Astrocyte (in vitro differentiated cells and primary cell): ENCODE data around the gene MIOX. TPM values are rescaled to one million over a fixed set of nuclear protein-coding genes. Genes with fewer than 3 reads are reported as not detected.
A peak's percentile ranks its signal among the peaks of the same experiment; 100 is the strongest.

ENCODE experiments used
- DNase-seq: peaks from one replicate; pipeline ENCODE4 v3.0.0-alpha.2; 2010; ENCODE audit warnings: low read depth
- FAIRE-seq: peaks from 2 replicates; lab custom pipeline; 2011; peaks lifted over from hg19 to GRCh38; lab: Jason Lieb, UNC
- H2AFZ ChIP-seq: 2 replicates; pipeline ENCODE4 v1.6.0; 2012; ENCODE audit warnings: low read depth, low read length, inconsistent platforms
- H3K27ac ChIP-seq: 2 replicates; pipeline ENCODE4 v1.5.1; 2011; ENCODE audit warnings: low read depth, low read length, inconsistent platforms
- H3K27me3 ChIP-seq: 2 replicates; pipeline ENCODE4 v1.6.0; 2011; ENCODE audit warnings: low read length, inconsistent platforms; ENCODE audit not compliant: insufficient read depth
- H3K36me3 ChIP-seq: 2 replicates; pipeline ENCODE4 v1.5.1; 2011; ENCODE audit warnings: low read length, inconsistent platforms; ENCODE audit not compliant: insufficient read depth
- H3K4me1 ChIP-seq: 2 replicates; pipeline ENCODE4 v1.5.1; 2011; ENCODE audit warnings: low read length, inconsistent platforms; ENCODE audit not compliant: insufficient read depth
- H3K4me2 ChIP-seq: 2 replicates; pipeline ENCODE4 v1.6.0; 2012; ENCODE audit warnings: low read length, inconsistent platforms
- H3K4me3 ChIP-seq: 2 replicates; pipeline ENCODE4 v1.5.1; 2011; ENCODE audit warnings: low read depth, mild to moderate bottlenecking, low read length, inconsistent platforms; ENCODE audit not compliant: insufficient read depth
- H3K79me2 ChIP-seq: 2 replicates; pipeline ENCODE4 v1.6.0; 2012; ENCODE audit warnings: mild to moderate bottlenecking, low read length, inconsistent platforms; ENCODE audit not compliant: insufficient read depth
- H3K9ac ChIP-seq: 2 replicates; pipeline ENCODE4 v1.6.0; 2012; ENCODE audit warnings: mild to moderate bottlenecking, low read length, inconsistent platforms
- H3K9me3 ChIP-seq: 2 replicates; pipeline ENCODE4 v1.5.1; 2012; ENCODE audit warnings: low read depth, mild to moderate bottlenecking, low read length, inconsistent platforms; ENCODE audit not compliant: insufficient read depth
- H4K20me1 ChIP-seq: 2 replicates; pipeline ENCODE4 v1.6.0; 2012; ENCODE audit warnings: low read length, inconsistent platforms; ENCODE audit not compliant: insufficient read depth
- H3K27ac Mint-ChIP-seq: one replicate; pipeline ENCODE4 v1.8.0; 2021; ENCODE audit warnings: mild to moderate bottlenecking, mixed read lengths; ENCODE audit not compliant: unreplicated experiment
- H3K27me3 Mint-ChIP-seq: one replicate; pipeline ENCODE4 v1.8.0; 2021; ENCODE audit warnings: low read depth, mixed read lengths; ENCODE audit not compliant: unreplicated experiment
- H3K36me3 Mint-ChIP-seq: one replicate; pipeline ENCODE4 v1.8.0; 2021; ENCODE audit warnings: low read depth, mixed read lengths; ENCODE audit not compliant: unreplicated experiment
- H3K4me1 Mint-ChIP-seq: one replicate; pipeline ENCODE4 v1.8.0; 2021; ENCODE audit warnings: low read depth, mixed read lengths; ENCODE audit not compliant: unreplicated experiment
- H3K4me3 Mint-ChIP-seq: one replicate; pipeline ENCODE4 v1.8.0; 2021; ENCODE audit warnings: mild to moderate bottlenecking, moderate library complexity, mixed read lengths; ENCODE audit not compliant: unreplicated experiment
- H3K9me3 Mint-ChIP-seq: one replicate; pipeline ENCODE4 v1.8.0; 2021; ENCODE audit warnings: mild to moderate bottlenecking, mixed read lengths; ENCODE audit not compliant: unreplicated experiment
- EZH2 ChIP-seq: IDR thresholded peaks from 2 replicates; pipeline ENCODE4 v1.6.1; 2012; ENCODE audit warnings: mild to moderate bottlenecking, low read length, inconsistent platforms; ENCODE audit not compliant: insufficient read depth
- total RNA-seq: library from RNA; stranded (reverse); gene quantifications from 2 replicates; pipeline ENCODE4 v1.2.1, GENCODE V29; 2021
- TF ChIP-seq, protein P1 (sequence below): IDR thresholded peaks from 2 replicates; pipeline ENCODE4 v1.5.1; 2011; ENCODE audit warnings: low read depth, mild to moderate bottlenecking, inconsistent platforms, low read length, moderate library complexity; ENCODE audit not compliant: insufficient read depth

The MIOX gene
- total RNA-seq, 1 donor from 2014 or later = 0.91 TPM

DNA sequence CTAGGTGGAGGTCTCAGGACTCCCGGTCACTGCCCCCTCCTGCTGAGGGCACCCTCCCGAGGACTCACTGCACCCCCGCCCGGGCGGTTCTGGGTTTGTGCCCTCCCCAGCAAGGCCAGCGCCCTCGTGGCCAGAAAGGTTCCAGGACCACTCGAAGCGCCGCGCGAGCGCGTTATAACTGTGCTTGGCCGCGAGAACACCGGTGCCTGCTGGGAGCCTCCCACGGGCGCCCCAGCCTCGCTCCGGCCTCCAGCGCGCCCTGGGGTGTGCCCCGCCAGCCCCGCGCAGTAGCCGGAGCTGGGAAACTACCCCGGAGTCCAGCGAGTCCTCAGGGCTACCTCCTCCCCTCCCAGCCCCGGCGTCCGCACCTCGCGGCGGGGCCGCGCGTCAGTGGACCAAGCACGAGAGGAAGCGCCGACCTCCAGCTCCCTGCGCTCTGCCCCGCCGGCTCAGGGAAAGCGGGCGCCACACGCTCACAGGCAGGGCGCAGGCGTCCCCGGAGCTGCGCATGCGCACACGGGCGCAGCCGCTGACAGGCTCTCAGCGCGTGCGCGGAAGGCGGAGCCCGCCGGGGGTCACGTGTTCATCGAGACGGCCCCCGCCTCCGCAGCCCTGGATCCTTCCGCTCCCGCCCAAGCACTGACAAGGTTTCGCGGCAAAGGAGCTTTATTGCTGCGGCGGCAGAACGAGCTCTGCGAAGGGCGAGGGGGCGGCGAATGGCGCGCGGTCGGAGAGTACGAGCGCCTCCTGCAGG lies 38.6 kb downstream of the MIOX start, which contains the start of gene SCO2:
Gene SCO2 (minus strand): TSS at position 495 of the 754 bp plus-strand sequence. CDS start 1,187 bp downstream, outside the sequence.
- peak within 1 kb of the TSS; percentile 72 for H3K4me3 ChIP-seq
- FAIRE-seq = peak; percentile 17
- no peaks in the 10 kb centered on the region for H3K9me3 ChIP-seq
- Mint-ChIP-seq H3K9me3 (peaks cover 3% of the 10 kb centered on the region), H3K27ac (peak within 1 kb of the TSS; percentile 90), H3K27me3 (no peaks in the 10 kb centered on the region), H3K36me3 (peaks cover 7% of the 10 kb centered on the region), H3K4me3 (peak within 1 kb of the TSS; percentile 97), H3K4me1 (peaks cover 4% of the 10 kb centered on the region)
- peaks cover 36% of the 10 kb centered on the region for H3K79me2 ChIP-seq
- peak within 1 kb of the TSS; percentile 77 for H3K27ac ChIP-seq
- peaks cover 12% of the 10 kb centered on the region for H3K27me3 ChIP-seq
- no peaks in the 10 kb centered on the region for H3K36me3 ChIP-seq
- peaks cover 22% of the 10 kb centered on the region for H3K4me1 ChIP-seq
- TF ChIP-seq, protein P1, sequence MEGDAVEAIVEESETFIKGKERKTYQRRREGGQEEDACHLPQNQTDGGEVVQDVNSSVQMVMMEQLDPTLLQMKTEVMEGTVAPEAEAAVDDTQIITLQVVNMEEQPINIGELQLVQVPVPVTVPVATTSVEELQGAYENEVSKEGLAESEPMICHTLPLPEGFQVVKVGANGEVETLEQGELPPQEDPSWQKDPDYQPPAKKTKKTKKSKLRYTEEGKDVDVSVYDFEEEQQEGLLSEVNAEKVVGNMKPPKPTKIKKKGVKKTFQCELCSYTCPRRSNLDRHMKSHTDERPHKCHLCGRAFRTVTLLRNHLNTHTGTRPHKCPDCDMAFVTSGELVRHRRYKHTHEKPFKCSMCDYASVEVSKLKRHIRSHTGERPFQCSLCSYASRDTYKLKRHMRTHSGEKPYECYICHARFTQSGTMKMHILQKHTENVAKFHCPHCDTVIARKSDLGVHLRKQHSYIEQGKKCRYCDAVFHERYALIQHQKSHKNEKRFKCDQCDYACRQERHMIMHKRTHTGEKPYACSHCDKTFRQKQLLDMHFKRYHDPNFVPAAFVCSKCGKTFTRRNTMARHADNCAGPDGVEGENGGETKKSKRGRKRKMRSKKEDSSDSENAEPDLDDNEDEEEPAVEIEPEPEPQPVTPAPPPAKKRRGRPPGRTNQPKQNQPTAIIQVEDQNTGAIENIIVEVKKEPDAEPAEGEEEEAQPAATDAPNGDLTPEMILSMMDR = no peak
- TF ChIP-seq EZH2 = no peak
- peak; percentile 94 for DNase-seq
- H3K4me2 ChIP-seq = peak within 1 kb of the TSS; percentile 99
- peak within 1 kb of the TSS; percentile 84 for H3K9ac ChIP-seq
- H2AFZ ChIP-seq = peak within 1 kb of the TSS; percentile 83
- peaks cover 42% of the 10 kb centered on the region for H4K20me1 ChIP-seq

DNA sequence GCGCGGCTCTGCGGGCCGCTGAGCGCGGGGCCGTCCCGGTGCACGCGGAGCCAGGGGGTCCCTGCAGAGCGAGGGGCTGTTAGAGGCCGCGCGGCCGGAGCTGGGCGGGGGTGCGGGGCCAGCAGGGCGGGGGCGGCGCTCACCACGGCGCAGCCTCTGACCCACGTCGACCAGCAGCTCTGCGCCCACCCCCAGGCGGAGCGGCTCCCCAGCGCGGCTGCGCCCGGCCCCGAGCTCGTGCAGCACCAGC lies 39.1 kb downstream of the MIOX start:
- peak overlapping the region; percentile 99 for H3K4me2 ChIP-seq
- peaks cover 26% of the 10 kb centered on the region for H3K4me1 ChIP-seq
- H3K79me2 ChIP-seq = peaks cover 36% of the 10 kb centered on the region
- peaks cover 7% of the 10 kb centered on the region for H3K36me3 Mint-ChIP-seq
- H3K27ac Mint-ChIP-seq = no peak overlapping the region
- peaks cover 4% of the 10 kb centered on the region for H3K4me1 Mint-ChIP-seq
- DNase-seq (no peak), FAIRE-seq (no peak)
- H3K9me3 ChIP-seq = no peaks in the 10 kb centered on the region
- H3K9ac ChIP-seq = peak overlapping the region; percentile 74
- no peaks in the 10 kb centered on the region for H3K36me3 ChIP-seq
- H3K9me3 Mint-ChIP-seq = peaks cover 3% of the 10 kb centered on the region
- H3K4me3 Mint-ChIP-seq = peak overlapping the region; percentile 97
- H3K27me3 Mint-ChIP-seq = no peaks in the 10 kb centered on the region
- peaks cover 42% of the 10 kb centered on the region for H4K20me1 ChIP-seq
- TF ChIP-seq, protein P1 = peak; percentile 3
- no peak for TF ChIP-seq EZH2
- peak overlapping the region; percentile 83 for H2AFZ ChIP-seq
- peak overlapping the region; percentile 21 for H3K27ac ChIP-seq
- H3K27me3 ChIP-seq = peaks cover 16% of the 10 kb centered on the region
- peak overlapping the region; percentile 72 for H3K4me3 ChIP-seq
